Cardiac muscle cell (in vitro differentiated cells and primary cell): ENCODE data around the gene BRD4. TPM values are rescaled to one million over a fixed set of nuclear protein-coding genes. Genes with fewer than 3 reads are reported as not detected.

Experiments used
- DNase-seq, 2 donors: peaks; one replicate each; pipeline versions ENCODE4 v3.0.0 to v3.0.0-alpha.2; 2010 to 2017; ENCODE audit warnings: low read depth in 1 of 2, low spot score in 1 of 2
- H3K27ac ChIP-seq: fragments of 200-600 bp; sonication (generic); 2 replicates; pipeline ENCODE4 v1.5.1; 2016
- H3K27me3 ChIP-seq: fragments of 200-600 bp; sonication (generic); 2 replicates; pipeline ENCODE4 v1.6.0; 2016; ENCODE audit warnings: control low read depth
- H3K36me3 ChIP-seq: fragments of 200-600 bp; sonication (generic); 2 replicates; pipeline ENCODE4 v1.5.1; 2016; ENCODE audit warnings: control low read depth
- H3K4me1 ChIP-seq: fragments of 200-600 bp; sonication (generic); 2 replicates; pipeline ENCODE4 v1.8.1; 2017; ENCODE audit warnings: low read depth, mild to moderate bottlenecking, mixed run types
- H3K4me3 ChIP-seq: fragments of 200-600 bp; sonication (generic); 2 replicates; pipeline ENCODE4 v1.5.1; 2016; ENCODE audit warnings: mild to moderate bottlenecking
- H3K9me3 ChIP-seq: fragments of 200-600 bp; sonication (generic); 2 replicates; pipeline ENCODE4 v1.5.1; 2017; ENCODE audit warnings: low read depth, mild to moderate bottlenecking, control low read depth
- CTCF ChIP-seq: IDR thresholded peaks from 2 replicates; pipeline ENCODE4 v1.5.1; 2012; ENCODE audit warnings: low read depth, mild to moderate bottlenecking, low read length
- polyA plus RNA-seq: library from polyadenylated mRNA; unstranded; fragments of >200 nt; fragmentation: Nextera tagmentation; extraction: Ambion mirVana; gene quantifications from 2 replicates; pipeline ENCODE4 v1.2.1, GENCODE V29; 2016
- total RNA-seq: library from RNA; depleted of rRNA; stranded (reverse); fragments of >200 nt; gene quantifications from 2 replicates; pipeline ENCODE4 v1.2.3, GENCODE V29; 2016

The BRD4 gene
- total and polyA plus RNA-seq, 2 experiments from 2014 or later: 42.5 to 86.1 TPM

GRCh38 chr19:15248106-15248505 lies 84.2 kb downstream of the BRD4 start:
- peaks cover 42% of the 10 kb centered on the region for H3K36me3 ChIP-seq
- DNase-seq: no peak
- no peak for TF ChIP-seq CTCF
- H3K4me3 ChIP-seq: no peak overlapping the region
- H3K27ac ChIP-seq: peak overlapping the region; percentile 66
- no peaks in the 10 kb centered on the region for H3K9me3 ChIP-seq
- no peaks in the 10 kb centered on the region for H3K27me3 ChIP-seq
- H3K4me1 ChIP-seq: no peaks in the 10 kb centered on the region

GRCh38 chr19:15247107-15248014 lies 85.0 kb downstream of the BRD4 start:
- Histone ChIP-seq H3K27me3 (no peaks in the 10 kb centered on the region), H3K9me3 (no peaks in the 10 kb centered on the region), H3K4me1 (no peaks in the 10 kb centered on the region), H3K36me3 (peaks cover 35% of the 10 kb centered on the region), H3K27ac (peak overlapping the region; percentile 66), H3K4me3 (no peak overlapping the region)
- TF ChIP-seq CTCF: no peak
- no peak for DNase-seq

GRCh38 chr19:15246198-15246481 lies 86.2 kb downstream of the BRD4 start:
- TF ChIP-seq CTCF: no peak
- Histone ChIP-seq H3K27ac (peak overlapping the region; percentile 23), H3K27me3 (no peaks in the 10 kb centered on the region), H3K9me3 (no peaks in the 10 kb centered on the region), H3K4me3 (no peak overlapping the region), H3K4me1 (no peaks in the 10 kb centered on the region), H3K36me3 (peaks cover 36% of the 10 kb centered on the region)
- DNase-seq: no peak

GRCh38 chr19:15245370-15246197 lies 86.8 kb downstream of the BRD4 start:
- Histone ChIP-seq H3K4me3 (no peak overlapping the region), H3K27ac (peak overlapping the region; percentile 23), H3K27me3 (no peaks in the 10 kb centered on the region), H3K4me1 (no peaks in the 10 kb centered on the region), H3K9me3 (no peaks in the 10 kb centered on the region), H3K36me3 (peaks cover 42% of the 10 kb centered on the region)
- DNase-seq: no peak
- TF ChIP-seq CTCF: no peak

GRCh38 chr19:15244808-15245207 lies 87.5 kb downstream of the BRD4 start:
- no peaks in the 10 kb centered on the region for H3K4me1 ChIP-seq
- no peak overlapping the region for H3K4me3 ChIP-seq
- H3K9me3 ChIP-seq: no peaks in the 10 kb centered on the region
- no peak overlapping the region for H3K27ac ChIP-seq
- H3K27me3 ChIP-seq: no peaks in the 10 kb centered on the region
- TF ChIP-seq CTCF: no peak
- DNase-seq: no peak
- peaks cover 42% of the 10 kb centered on the region for H3K36me3 ChIP-seq
